Measurements from ENCODE around the gene ATRN. TPM values are rescaled to one million over a fixed set of nuclear protein-coding genes. Genes with fewer than 3 reads are reported as not detected.

ATRN gene
- total RNA-seq, 3 donors from 2014 or later (not counting 1 experiment from before 2014, with no cell fraction given) = 16.1 to 21.8 (median 19.3) TPM

- Mint-ChIP-seq H3K9me3 (peaks cover 0 to 9% of the 10 kb centered on the region in 2 donors), H3K36me3 (peaks cover 13% of the 10 kb centered on the region), H3K27me3 (ENCODE audit: low read depth in 2 of 2) (no peaks in the 10 kb centered on the region), H3K4me3 (no peak overlapping the region), H3K4me1 (peaks cover 10 to 25% of the 10 kb centered on the region in 2 donors), H3K27ac (no peak overlapping the region)
- H3K4me1 ChIP-seq (ENCODE audit: control insufficient read depth, insufficient read depth, low read length) = no peaks in the 10 kb centered on the region
- no peak for DNase-seq
- no peak overlapping the region for H3K27ac ChIP-seq (ENCODE audit: low read length)
- peaks cover 3% of the 10 kb centered on the region for H3K36me3 ChIP-seq (ENCODE audit: control insufficient read depth, insufficient read depth, low read length)
- intact Hi-C loops (cut with micrococcal nuclease) = no loop called here
- peaks cover 7% of the 10 kb centered on the region for H3K9me3 ChIP-seq (ENCODE audit: control insufficient read depth, insufficient read depth, low read length)
- no peak for TF ChIP-seq CTCF (IDR thresholded peaks at IDR 0.05)
- no peaks in the 10 kb centered on the region for H3K27me3 ChIP-seq (ENCODE audit: control insufficient read depth, insufficient read depth, low read length)
- WGBS (ENCODE audit: insufficient coverage) = 100% methylated on average over 1 of the region's 1 CpG
- ATAC-seq = no peak
- H3K4me3 ChIP-seq (ENCODE audit: low read length) = no peak overlapping the region
Measured at GRCh38 chr20:3485913-3486312, 15.1 kb downstream of the ATRN start.

GRCh38 chr20:3486850-3487249, 16.0 kb downstream of the ATRN start:
- no peak overlapping the region for H3K27ac ChIP-seq (ENCODE audit: low read length)
- peaks cover 3% of the 10 kb centered on the region for H3K36me3 ChIP-seq (ENCODE audit: control insufficient read depth, insufficient read depth, low read length)
- no peak overlapping the region for H3K4me3 ChIP-seq (ENCODE audit: low read length)
- H3K27me3 ChIP-seq (ENCODE audit: control insufficient read depth, insufficient read depth, low read length) = no peaks in the 10 kb centered on the region
- intact Hi-C loops (cut with micrococcal nuclease) = no loop called here
- no peak for TF ChIP-seq CTCF (IDR thresholded peaks at IDR 0.05)
- Mint-ChIP-seq H3K4me1 (peaks cover 10 to 21% of the 10 kb centered on the region in 2 donors), H3K27me3 (ENCODE audit: low read depth in 2 of 2) (no peaks in the 10 kb centered on the region), H3K27ac (no peak overlapping the region), H3K9me3 (peaks cover 0 to 9% of the 10 kb centered on the region in 2 donors), H3K36me3 (peaks cover 13% of the 10 kb centered on the region), H3K4me3 (no peak overlapping the region)
- ATAC-seq (no peak), DNase-seq (no peak)
- H3K9me3 ChIP-seq (ENCODE audit: control insufficient read depth, insufficient read depth, low read length) = peaks cover 7% of the 10 kb centered on the region
- H3K4me1 ChIP-seq (ENCODE audit: control insufficient read depth, insufficient read depth, low read length) = no peaks in the 10 kb centered on the region
- WGBS (ENCODE audit: insufficient coverage) = 100% methylated on average over 1 of the region's 1 CpG

DNA sequence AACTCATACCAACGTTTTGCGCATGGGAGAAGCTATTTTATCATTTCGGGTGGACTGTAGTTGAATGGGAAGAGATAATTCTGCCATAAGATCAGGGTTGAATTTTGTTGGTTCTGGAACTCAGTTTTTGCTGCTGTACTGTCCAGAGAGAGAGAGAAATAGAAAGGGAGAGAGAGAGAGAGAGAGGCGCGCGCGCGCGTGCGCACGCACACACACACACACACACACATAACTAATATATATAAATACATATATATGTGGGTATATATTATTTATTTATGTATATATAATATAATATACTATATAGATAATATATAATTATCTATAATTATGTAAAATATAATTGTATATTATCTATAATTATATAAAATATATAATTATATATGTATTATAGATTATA, 21.9 kb downstream of the ATRN start:
- H3K36me3 ChIP-seq (ENCODE audit: control insufficient read depth, insufficient read depth, low read length) = peaks cover 3% of the 10 kb centered on the region
- no peak overlapping the region for H3K4me3 Mint-ChIP-seq
- no peaks in the 10 kb centered on the region for H3K27me3 Mint-ChIP-seq (ENCODE audit: low read depth in 2 of 2)
- DNase-seq = no peak
- H3K9me3 Mint-ChIP-seq = no peaks in the 10 kb centered on the region
- peaks cover 14 to 21% of the 10 kb centered on the region in 2 donors for H3K4me1 Mint-ChIP-seq
- H3K27ac Mint-ChIP-seq = no peak overlapping the region
- H3K4me3 ChIP-seq (ENCODE audit: low read length) = no peak overlapping the region
- no peaks in the 10 kb centered on the region for H3K27me3 ChIP-seq (ENCODE audit: control insufficient read depth, insufficient read depth, low read length)
- intact Hi-C loops (cut with micrococcal nuclease) = no loop called here
- H3K9me3 ChIP-seq (ENCODE audit: control insufficient read depth, insufficient read depth, low read length) = no peaks in the 10 kb centered on the region
- no peaks in the 10 kb centered on the region for H3K36me3 Mint-ChIP-seq
- no peaks in the 10 kb centered on the region for H3K4me1 ChIP-seq (ENCODE audit: control insufficient read depth, insufficient read depth, low read length)
- no peak for TF ChIP-seq CTCF (IDR thresholded peaks at IDR 0.05)
- ATAC-seq = no peak
- 95% methylated on average over 3 of the region's 11 CpGs for WGBS (ENCODE audit: insufficient coverage)
- H3K27ac ChIP-seq (ENCODE audit: low read length) = no peak overlapping the region

GRCh38 chr20:3494218-3494617, 23.4 kb downstream of the ATRN start:
- TF ChIP-seq CTCF (IDR thresholded peaks at IDR 0.05) = no peak
- Mint-ChIP-seq H3K4me1 (peaks cover 14% of the 10 kb centered on the region in 2 donors), H3K9me3 (no peaks in the 10 kb centered on the region), H3K27me3 (ENCODE audit: low read depth in 2 of 2) (no peaks in the 10 kb centered on the region), H3K36me3 (no peaks in the 10 kb centered on the region), H3K4me3 (no peak overlapping the region), H3K27ac (no peak overlapping the region)
- Histone ChIP-seq H3K4me3 (ENCODE audit: low read length) (no peak overlapping the region), H3K9me3 (ENCODE audit: control insufficient read depth, insufficient read depth, low read length) (no peaks in the 10 kb centered on the region), H3K4me1 (ENCODE audit: control insufficient read depth, insufficient read depth, low read length) (no peaks in the 10 kb centered on the region), H3K27me3 (ENCODE audit: control insufficient read depth, insufficient read depth, low read length) (no peaks in the 10 kb centered on the region), H3K36me3 (ENCODE audit: control insufficient read depth, insufficient read depth, low read length) (peaks cover 3% of the 10 kb centered on the region), H3K27ac (ENCODE audit: low read length) (no peak overlapping the region)
- no peak for DNase-seq
- no peak for ATAC-seq
- intact Hi-C loops (cut with micrococcal nuclease) = no loop called here
- WGBS (ENCODE audit: insufficient coverage) = 90% methylated on average over 1 of the region's 1 CpG
